ENCODE results near the gene TEX9.

DNA sequence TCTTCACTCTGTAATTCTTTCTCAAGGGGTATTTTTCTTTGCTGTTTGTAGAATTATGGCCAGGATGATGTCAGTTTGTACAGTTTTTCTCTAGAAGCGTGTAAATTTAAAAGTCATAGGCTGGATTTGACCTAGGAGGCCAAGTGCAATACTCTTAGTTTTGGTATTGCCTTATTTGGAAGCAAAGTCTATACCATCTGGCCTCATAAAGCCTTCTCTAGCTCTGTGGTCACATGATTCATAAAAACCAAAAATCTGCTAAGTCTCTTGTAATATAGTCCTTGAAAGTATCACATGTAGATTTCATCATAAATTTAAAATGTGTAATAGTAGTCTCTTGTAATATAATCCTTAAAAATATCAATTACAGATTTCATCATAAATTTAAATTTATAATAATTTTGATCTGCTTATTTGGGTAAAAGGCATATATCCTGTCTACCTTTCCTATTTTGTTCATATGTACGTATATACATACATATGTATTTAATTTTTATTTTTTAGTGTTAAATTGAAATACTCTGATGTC lies 25.6 kb downstream of the TEX9 start:
- TF ChIP-seq, protein P1, sequence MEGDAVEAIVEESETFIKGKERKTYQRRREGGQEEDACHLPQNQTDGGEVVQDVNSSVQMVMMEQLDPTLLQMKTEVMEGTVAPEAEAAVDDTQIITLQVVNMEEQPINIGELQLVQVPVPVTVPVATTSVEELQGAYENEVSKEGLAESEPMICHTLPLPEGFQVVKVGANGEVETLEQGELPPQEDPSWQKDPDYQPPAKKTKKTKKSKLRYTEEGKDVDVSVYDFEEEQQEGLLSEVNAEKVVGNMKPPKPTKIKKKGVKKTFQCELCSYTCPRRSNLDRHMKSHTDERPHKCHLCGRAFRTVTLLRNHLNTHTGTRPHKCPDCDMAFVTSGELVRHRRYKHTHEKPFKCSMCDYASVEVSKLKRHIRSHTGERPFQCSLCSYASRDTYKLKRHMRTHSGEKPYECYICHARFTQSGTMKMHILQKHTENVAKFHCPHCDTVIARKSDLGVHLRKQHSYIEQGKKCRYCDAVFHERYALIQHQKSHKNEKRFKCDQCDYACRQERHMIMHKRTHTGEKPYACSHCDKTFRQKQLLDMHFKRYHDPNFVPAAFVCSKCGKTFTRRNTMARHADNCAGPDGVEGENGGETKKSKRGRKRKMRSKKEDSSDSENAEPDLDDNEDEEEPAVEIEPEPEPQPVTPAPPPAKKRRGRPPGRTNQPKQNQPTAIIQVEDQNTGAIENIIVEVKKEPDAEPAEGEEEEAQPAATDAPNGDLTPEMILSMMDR (conservative IDR thresholded peaks at IDR 0.05) = no peak
- no peak for TF ChIP-seq EZH2 (IDR thresholded peaks at IDR 0.05; ENCODE audit: low read depth)
